Astrocyte (in vitro differentiated cells and primary cell): ENCODE results near the gene TST. TPM values are rescaled to one million over a fixed set of nuclear protein-coding genes. Genes with fewer than 3 reads are reported as not detected.

Experiments
- DNase-seq: peaks from one replicate; pipeline ENCODE4 v3.0.0-alpha.2; 2010; ENCODE audit warnings: low read depth
- FAIRE-seq: peaks from 2 replicates; lab custom pipeline; 2011; peaks lifted over from hg19 to GRCh38; lab: Jason Lieb, UNC
- H2AFZ ChIP-seq: 2 replicates; pipeline ENCODE4 v1.6.0; 2012; ENCODE audit warnings: low read depth, low read length, inconsistent platforms
- H3K27ac ChIP-seq: 2 replicates; pipeline ENCODE4 v1.5.1; 2011; ENCODE audit warnings: low read depth, low read length, inconsistent platforms
- H3K27me3 ChIP-seq: 2 replicates; pipeline ENCODE4 v1.6.0; 2011; ENCODE audit warnings: low read length, inconsistent platforms; ENCODE audit not compliant: insufficient read depth
- H3K36me3 ChIP-seq: 2 replicates; pipeline ENCODE4 v1.5.1; 2011; ENCODE audit warnings: low read length, inconsistent platforms; ENCODE audit not compliant: insufficient read depth
- H3K4me1 ChIP-seq: 2 replicates; pipeline ENCODE4 v1.5.1; 2011; ENCODE audit warnings: low read length, inconsistent platforms; ENCODE audit not compliant: insufficient read depth
- H3K4me2 ChIP-seq: 2 replicates; pipeline ENCODE4 v1.6.0; 2012; ENCODE audit warnings: low read length, inconsistent platforms
- H3K4me3 ChIP-seq: 2 replicates; pipeline ENCODE4 v1.5.1; 2011; ENCODE audit warnings: low read depth, mild to moderate bottlenecking, low read length, inconsistent platforms; ENCODE audit not compliant: insufficient read depth
- H3K79me2 ChIP-seq: 2 replicates; pipeline ENCODE4 v1.6.0; 2012; ENCODE audit warnings: mild to moderate bottlenecking, low read length, inconsistent platforms; ENCODE audit not compliant: insufficient read depth
- H3K9ac ChIP-seq: 2 replicates; pipeline ENCODE4 v1.6.0; 2012; ENCODE audit warnings: mild to moderate bottlenecking, low read length, inconsistent platforms
- H3K9me3 ChIP-seq: 2 replicates; pipeline ENCODE4 v1.5.1; 2012; ENCODE audit warnings: low read depth, mild to moderate bottlenecking, low read length, inconsistent platforms; ENCODE audit not compliant: insufficient read depth
- H4K20me1 ChIP-seq: 2 replicates; pipeline ENCODE4 v1.6.0; 2012; ENCODE audit warnings: low read length, inconsistent platforms; ENCODE audit not compliant: insufficient read depth
- H3K27ac Mint-ChIP-seq: one replicate; pipeline ENCODE4 v1.8.0; 2021; ENCODE audit warnings: mild to moderate bottlenecking, mixed read lengths; ENCODE audit not compliant: unreplicated experiment
- H3K27me3 Mint-ChIP-seq: one replicate; pipeline ENCODE4 v1.8.0; 2021; ENCODE audit warnings: low read depth, mixed read lengths; ENCODE audit not compliant: unreplicated experiment
- H3K36me3 Mint-ChIP-seq: one replicate; pipeline ENCODE4 v1.8.0; 2021; ENCODE audit warnings: low read depth, mixed read lengths; ENCODE audit not compliant: unreplicated experiment
- H3K4me1 Mint-ChIP-seq: one replicate; pipeline ENCODE4 v1.8.0; 2021; ENCODE audit warnings: low read depth, mixed read lengths; ENCODE audit not compliant: unreplicated experiment
- H3K4me3 Mint-ChIP-seq: one replicate; pipeline ENCODE4 v1.8.0; 2021; ENCODE audit warnings: mild to moderate bottlenecking, moderate library complexity, mixed read lengths; ENCODE audit not compliant: unreplicated experiment
- H3K9me3 Mint-ChIP-seq: one replicate; pipeline ENCODE4 v1.8.0; 2021; ENCODE audit warnings: mild to moderate bottlenecking, mixed read lengths; ENCODE audit not compliant: unreplicated experiment
- CTCF ChIP-seq: IDR thresholded peaks from 2 replicates; pipeline ENCODE4 v1.5.1; 2011; ENCODE audit warnings: low read depth, mild to moderate bottlenecking, inconsistent platforms, low read length, moderate library complexity; ENCODE audit not compliant: insufficient read depth
- EZH2 ChIP-seq: IDR thresholded peaks from 2 replicates; pipeline ENCODE4 v1.6.1; 2012; ENCODE audit warnings: mild to moderate bottlenecking, low read length, inconsistent platforms; ENCODE audit not compliant: insufficient read depth
- total RNA-seq: library from RNA; stranded (reverse); gene quantifications from 2 replicates; pipeline ENCODE4 v1.2.1, GENCODE V29; 2021

TST gene
- total RNA-seq, 1 donor from 2014 or later, result 32.2 TPM

- no peak overlapping the region for H3K4me2 ChIP-seq
- H3K4me3 Mint-ChIP-seq, result no peak overlapping the region
Measured at GRCh38 chr22:37014835-37015586, 4.2 kb downstream of the TST start.

GRCh38 chr22:37014415-37014806 is 4.8 kb downstream of the TST start:
- Mint-ChIP-seq H3K4me3 (no peak overlapping the region), H3K36me3 (peaks cover 8% of the 10 kb centered on the region), H3K9me3 (no peaks in the 10 kb centered on the region), H3K4me1 (peaks cover 8% of the 10 kb centered on the region), H3K27me3 (peaks cover 5% of the 10 kb centered on the region), H3K27ac (no peak overlapping the region)
- Histone ChIP-seq H3K4me3 (no peak overlapping the region), H3K27me3 (no peaks in the 10 kb centered on the region), H3K4me1 (peaks cover 5% of the 10 kb centered on the region), H3K9ac (no peak overlapping the region), H3K79me2 (peaks cover 15% of the 10 kb centered on the region), H2AFZ (no peak overlapping the region), H3K4me2 (no peak overlapping the region), H4K20me1 (peaks cover 40% of the 10 kb centered on the region), H3K27ac (no peak overlapping the region), H3K9me3 (no peaks in the 10 kb centered on the region), H3K36me3 (no peaks in the 10 kb centered on the region)
- DNase-seq (no peak), FAIRE-seq (no peak)
- TF ChIP-seq EZH2, result no peak
- no peak for TF ChIP-seq CTCF

More at GRCh38 chr22:37014835-37015586, 4.2 kb downstream of the TST start:
- Histone ChIP-seq H3K9ac (no peak overlapping the region), H3K4me3 (no peak overlapping the region), H3K36me3 (no peaks in the 10 kb centered on the region), H3K4me1 (peaks cover 5% of the 10 kb centered on the region), H2AFZ (no peak overlapping the region), H4K20me1 (peaks cover 40% of the 10 kb centered on the region), H3K27ac (no peak overlapping the region), H3K79me2 (peaks cover 18% of the 10 kb centered on the region), H3K9me3 (no peaks in the 10 kb centered on the region), H3K27me3 (no peaks in the 10 kb centered on the region)
- DNase-seq, result no peak
- no peaks in the 10 kb centered on the region for H3K27me3 Mint-ChIP-seq
- TF ChIP-seq CTCF (no peak), EZH2 (no peak)
- peaks cover 8% of the 10 kb centered on the region for H3K4me1 Mint-ChIP-seq
- peaks cover 8% of the 10 kb centered on the region for H3K36me3 Mint-ChIP-seq
- no peak for FAIRE-seq
- H3K9me3 Mint-ChIP-seq, result no peaks in the 10 kb centered on the region
- no peak overlapping the region for H3K27ac Mint-ChIP-seq

GRCh38 chr22:37012956-37013355 is 6.3 kb downstream of the TST start:
- Histone ChIP-seq H3K36me3 (no peaks in the 10 kb centered on the region), H3K9ac (no peak overlapping the region), H3K27ac (no peak overlapping the region), H4K20me1 (peaks cover 31% of the 10 kb centered on the region), H2AFZ (no peak overlapping the region), H3K27me3 (peaks cover 2% of the 10 kb centered on the region), H3K9me3 (no peaks in the 10 kb centered on the region), H3K79me2 (peaks cover 3% of the 10 kb centered on the region), H3K4me3 (no peak overlapping the region), H3K4me2 (no peak overlapping the region), H3K4me1 (no peaks in the 10 kb centered on the region)
- Mint-ChIP-seq H3K36me3 (peaks cover 8% of the 10 kb centered on the region), H3K27ac (no peak overlapping the region), H3K27me3 (peaks cover 18% of the 10 kb centered on the region), H3K4me3 (no peak overlapping the region), H3K4me1 (peaks cover 8% of the 10 kb centered on the region), H3K9me3 (no peaks in the 10 kb centered on the region)
- TF ChIP-seq EZH2 (no peak), CTCF (no peak)
- FAIRE-seq, result no peak
- DNase-seq, result no peak
